ENCODE measurements around the gene TBC1D22A. TPM values are rescaled to one million over a fixed set of nuclear protein-coding genes. Genes with fewer than 3 reads are reported as not detected.

TBC1D22A gene
- total RNA-seq, 4 donors from 2014 or later, result 16.2 to 22.2 (median 17.8) TPM

- H3K4me3 ChIP-seq, result no peak overlapping the region
- no peaks in the 10 kb centered on the region for H3K9me3 ChIP-seq
- peaks cover 0 to 38% of the 10 kb centered on the region in 2 donors for H3K36me3 ChIP-seq
- no peaks in the 10 kb centered on the region for H3K4me1 ChIP-seq
- H3K27ac ChIP-seq, result no peak overlapping the region
- H3K27me3 ChIP-seq, result no peaks in the 10 kb centered on the region
- no peak for ATAC-seq
- TF ChIP-seq EP300 (IDR thresholded peaks at IDR 0.05) (no peak), POLR2AphosphoS5 (IDR thresholded peaks at IDR 0.05) (no peak), CTCF (IDR thresholded peaks at IDR 0.05) (no peak), POLR2A (IDR thresholded peaks at IDR 0.05) (no peak)
- WGBS, 2 donors (ENCODE audit: low coverage in 1 of 2), result 83% methylated on average over 2 of the region's 7 CpGs; no CpG with 5 or more reads in 1 of the 2 donors
Observed at GRCh38 chr22:46946383-46946962, 184.0 kb downstream of the TBC1D22A start.

- no peak for ATAC-seq
- Histone ChIP-seq H3K4me1 (no peaks in the 10 kb centered on the region), H3K9me3 (no peaks in the 10 kb centered on the region), H3K4me3 (no peak overlapping the region), H3K27ac (no peak overlapping the region), H3K27me3 (no peaks in the 10 kb centered on the region), H3K36me3 (peaks cover 0 to 41% of the 10 kb centered on the region in 2 donors)
- TF ChIP-seq EP300 (IDR thresholded peaks at IDR 0.05), result no peak
- TF ChIP-seq CTCF (IDR thresholded peaks at IDR 0.05), result no peak
- no peak for TF ChIP-seq POLR2AphosphoS5 (IDR thresholded peaks at IDR 0.05)
- no peak for TF ChIP-seq POLR2A (IDR thresholded peaks at IDR 0.05)
- 85 to 86% methylated on average over 4 to 9 of the region's 14 CpGs for WGBS, 2 donors (ENCODE audit: low coverage in 1 of 2)
Observed at GRCh38 chr22:46947516-46948257, 185.2 kb downstream of the TBC1D22A start.

- 95% methylated on average over 7 of the region's 16 CpGs; no CpG with 5 or more reads in 1 of the 2 donors for WGBS, 2 donors (ENCODE audit: low coverage in 1 of 2)
- Histone ChIP-seq H3K27ac (no peak overlapping the region), H3K27me3 (no peaks in the 10 kb centered on the region), H3K36me3 (peaks cover 0 to 32% of the 10 kb centered on the region in 2 donors), H3K9me3 (no peaks in the 10 kb centered on the region), H3K4me3 (no peak overlapping the region), H3K4me1 (no peaks in the 10 kb centered on the region)
- ATAC-seq, result no peak
- TF ChIP-seq POLR2A (IDR thresholded peaks at IDR 0.05), result no peak
- no peak for TF ChIP-seq POLR2AphosphoS5 (IDR thresholded peaks at IDR 0.05)
- TF ChIP-seq EP300 (IDR thresholded peaks at IDR 0.05), result no peak
- no peak for TF ChIP-seq CTCF (IDR thresholded peaks at IDR 0.05)
Observed at GRCh38 chr22:46948411-46949144, 186.1 kb downstream of the TBC1D22A start.

- H3K36me3 ChIP-seq, result peaks cover 0 to 29% of the 10 kb centered on the region in 2 donors
- TF ChIP-seq POLR2AphosphoS5 (IDR thresholded peaks at IDR 0.05) (no peak), CTCF (IDR thresholded peaks at IDR 0.05) (no peak), POLR2A (IDR thresholded peaks at IDR 0.05) (no peak), EP300 (IDR thresholded peaks at IDR 0.05) (no peak)
- H3K4me1 ChIP-seq, result no peaks in the 10 kb centered on the region
- no peaks in the 10 kb centered on the region for H3K27me3 ChIP-seq
- no peaks in the 10 kb centered on the region for H3K9me3 ChIP-seq
- ATAC-seq, result no peak
- H3K27ac ChIP-seq, result no peak overlapping the region
- H3K4me3 ChIP-seq, result no peak overlapping the region
- 91 to 92% methylated on average over 9 to 10 of the region's 12 CpGs for whole genome bisulfite sequencing, 2 donors (ENCODE audit: low coverage in 1 of 2)
Observed at GRCh38 chr22:46951350-46951749, 188.9 kb downstream of the TBC1D22A start.

Measured in gastroesophageal sphincter (tissue), 4 donors.